ENCODE measurements around the gene SGCD. TPM values are rescaled to one million over a fixed set of nuclear protein-coding genes. Genes with fewer than 3 reads are reported as not detected.

Gene SGCD
- total and polyA plus RNA-seq, 4 donors = 12.2 to 129 (median 22.3) TPM

DNA sequence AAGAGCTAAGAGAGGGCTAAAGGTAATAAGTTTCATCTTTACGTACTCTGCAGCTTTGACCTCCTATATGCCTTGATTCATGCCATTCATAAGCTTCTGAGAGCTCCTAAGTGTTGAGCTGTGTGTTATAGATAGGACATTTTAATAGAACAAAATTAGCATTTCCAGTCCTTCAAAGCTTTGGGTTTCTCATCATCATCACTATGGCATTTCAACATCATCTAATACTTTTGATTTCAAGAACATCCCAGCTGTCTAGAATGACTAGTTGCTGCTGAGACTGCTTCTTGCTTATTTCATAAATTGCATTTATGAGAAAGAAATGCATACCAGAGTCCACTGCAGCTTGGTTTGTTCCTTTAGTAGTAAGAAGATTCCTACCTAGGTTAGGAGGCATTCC lies 201.7 kb downstream of the SGCD start:
- intact Hi-C loops (cut with DNase I) = no loop called here
- Histone ChIP-seq H3K4me1 (ENCODE audit: control insufficient read depth in 1 of 2, insufficient read depth in 2 of 2, low read length in 2 of 2) (no peaks in the 10 kb centered on the region), H3K4me3 (ENCODE audit: low read length in 2 of 2) (no peak overlapping the region), H3K27ac (ENCODE audit: low read depth in 1 of 2, low read length in 2 of 2) (no peak overlapping the region), H3K36me3 (ENCODE audit: control insufficient read depth in 1 of 2, insufficient read depth in 2 of 2, low read length in 1 of 2) (no peaks in the 10 kb centered on the region), H3K27me3 (ENCODE audit: control insufficient read depth in 1 of 2, insufficient read depth in 2 of 2, low read length in 1 of 2) (no peaks in the 10 kb centered on the region), H3K9me3 (ENCODE audit: control insufficient read depth, low read length) (peaks cover 1% of the 10 kb centered on the region)
- DNase-seq (no peak), ATAC-seq (ENCODE audit: low FRiP score) (no peak)
- WGBS, 2 donors = 87 to 100% methylated on average over 1 of the region's 1 CpG

DNA sequence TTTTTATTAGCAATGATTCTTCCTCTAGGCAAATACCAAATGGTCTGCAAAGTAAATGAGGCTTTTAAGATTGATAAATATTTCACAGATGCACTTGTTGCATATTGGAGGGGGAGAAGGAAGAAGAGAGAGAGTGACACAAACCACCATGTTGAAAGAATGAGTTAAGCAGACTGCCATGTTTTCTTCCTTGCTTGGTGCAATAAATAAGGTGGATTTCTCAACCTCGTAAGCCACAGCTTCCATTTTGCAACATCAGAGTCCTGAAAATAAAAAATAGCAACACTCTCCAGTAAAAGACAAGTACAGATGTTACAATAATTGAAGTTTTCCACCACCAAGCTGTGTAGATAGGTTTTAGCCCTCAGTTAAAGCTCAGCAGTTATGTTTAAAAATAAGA lies 202.9 kb downstream of the SGCD start:
- Histone ChIP-seq H3K9me3 (ENCODE audit: control insufficient read depth, low read length) (peaks cover 1% of the 10 kb centered on the region), H3K4me1 (ENCODE audit: control insufficient read depth in 1 of 2, insufficient read depth in 2 of 2, low read length in 2 of 2) (peaks cover 0 to 4% of the 10 kb centered on the region in 2 donors), H3K27me3 (ENCODE audit: control insufficient read depth in 1 of 2, insufficient read depth in 2 of 2, low read length in 1 of 2) (no peaks in the 10 kb centered on the region), H3K4me3 (ENCODE audit: low read length in 2 of 2) (no peak overlapping the region), H3K36me3 (ENCODE audit: control insufficient read depth in 1 of 2, insufficient read depth in 2 of 2, low read length in 1 of 2) (no peaks in the 10 kb centered on the region), H3K27ac (ENCODE audit: low read depth in 1 of 2, low read length in 2 of 2) (no peak overlapping the region)
- ATAC-seq (ENCODE audit: low FRiP score) (no peak), DNase-seq (no peak)
- intact Hi-C loops (cut with DNase I) = no loop called here
- WGBS, 2 donors = 90 to 91% methylated on average over 1 of the region's 1 CpG

DNA sequence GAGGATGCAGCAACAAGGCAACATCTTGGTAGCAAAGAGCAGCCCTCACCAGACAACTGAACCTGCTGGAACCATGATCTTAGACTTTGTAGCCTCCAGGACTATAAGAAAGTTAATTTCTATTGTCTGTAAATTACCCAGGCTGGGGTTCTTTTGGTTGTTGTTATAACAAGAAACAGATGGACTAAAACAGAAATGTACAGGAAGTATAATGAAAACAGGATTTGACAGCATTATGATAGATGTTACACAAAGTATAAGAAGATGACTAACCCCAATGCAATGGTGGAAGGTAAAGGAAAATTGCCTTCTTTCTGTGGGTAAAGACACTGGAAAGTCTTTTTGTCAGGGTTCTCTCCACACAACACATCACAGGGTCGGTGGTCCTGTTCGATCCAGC lies 204.2 kb downstream of the SGCD start:
- Histone ChIP-seq H3K4me1 (ENCODE audit: control insufficient read depth in 1 of 2, insufficient read depth in 2 of 2, low read length in 2 of 2) (peaks cover 0 to 6% of the 10 kb centered on the region in 2 donors), H3K36me3 (ENCODE audit: control insufficient read depth in 1 of 2, insufficient read depth in 2 of 2, low read length in 1 of 2) (no peaks in the 10 kb centered on the region), H3K27me3 (ENCODE audit: control insufficient read depth in 1 of 2, insufficient read depth in 2 of 2, low read length in 1 of 2) (no peaks in the 10 kb centered on the region), H3K9me3 (ENCODE audit: control insufficient read depth, low read length) (peaks cover 1% of the 10 kb centered on the region), H3K4me3 (ENCODE audit: low read length in 2 of 2) (no peak overlapping the region), H3K27ac (ENCODE audit: low read depth in 1 of 2, low read length in 2 of 2) (no peak overlapping the region)
- WGBS, 2 donors = 81 to 97% methylated on average over 2 of the region's 2 CpGs
- DNase-seq (no peak), ATAC-seq (ENCODE audit: low FRiP score) (no peak)
- intact Hi-C loops (cut with DNase I) = no loop called here

DNA sequence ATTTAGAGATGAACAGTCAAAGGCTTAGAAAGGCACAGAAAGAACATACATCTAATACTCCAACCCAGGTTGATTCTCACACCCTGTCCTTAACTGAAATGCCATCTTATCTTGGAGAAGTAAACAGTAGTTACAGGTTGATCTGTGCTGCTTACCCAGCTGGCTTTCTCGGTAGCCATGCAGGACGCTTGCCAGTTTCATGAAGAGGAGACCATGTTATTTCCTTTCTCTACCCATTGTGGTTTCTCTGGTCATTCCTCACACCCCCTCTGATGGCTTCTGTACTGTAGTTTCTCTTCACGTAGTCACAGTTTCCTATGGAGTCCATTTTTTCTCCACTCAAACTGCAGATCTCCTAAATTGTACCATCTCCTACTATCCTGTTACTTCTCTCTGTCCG lies 206.0 kb downstream of the SGCD start:
- peaks cover 0 to 6% of the 10 kb centered on the region in 2 donors for H3K4me1 ChIP-seq (ENCODE audit: control insufficient read depth in 1 of 2, insufficient read depth in 2 of 2, low read length in 2 of 2)
- intact Hi-C loops (cut with DNase I) = no loop called here
- peaks cover 1% of the 10 kb centered on the region for H3K9me3 ChIP-seq (ENCODE audit: control insufficient read depth, low read length)
- H3K27me3 ChIP-seq (ENCODE audit: control insufficient read depth in 1 of 2, insufficient read depth in 2 of 2, low read length in 1 of 2) = no peaks in the 10 kb centered on the region
- DNase-seq = no peak
- H3K36me3 ChIP-seq (ENCODE audit: control insufficient read depth in 1 of 2, insufficient read depth in 2 of 2, low read length in 1 of 2) = no peaks in the 10 kb centered on the region
- no peak for ATAC-seq (ENCODE audit: low FRiP score)
- no peak overlapping the region for H3K27ac ChIP-seq (ENCODE audit: low read depth in 1 of 2, low read length in 2 of 2)
- WGBS, 2 donors = 92 to 94% methylated on average over 4 of the region's 4 CpGs
- no peak overlapping the region for H3K4me3 ChIP-seq (ENCODE audit: low read length in 2 of 2)

GRCh38 chr5:156534085-156534484 lies 207.1 kb downstream of the SGCD start:
- Histone ChIP-seq H3K27me3 (ENCODE audit: control insufficient read depth in 1 of 2, insufficient read depth in 2 of 2, low read length in 1 of 2) (no peaks in the 10 kb centered on the region), H3K27ac (ENCODE audit: low read depth in 1 of 2, low read length in 2 of 2) (no peak overlapping the region), H3K9me3 (ENCODE audit: control insufficient read depth, low read length) (peaks cover 1% of the 10 kb centered on the region), H3K36me3 (ENCODE audit: control insufficient read depth in 1 of 2, insufficient read depth in 2 of 2, low read length in 1 of 2) (no peaks in the 10 kb centered on the region), H3K4me3 (ENCODE audit: low read length in 2 of 2) (no peak overlapping the region), H3K4me1 (ENCODE audit: control insufficient read depth in 1 of 2, insufficient read depth in 2 of 2, low read length in 2 of 2) (peaks cover 0 to 6% of the 10 kb centered on the region in 2 donors)
- intact Hi-C loops (cut with DNase I) = no loop called here
- no peak for ATAC-seq (ENCODE audit: low FRiP score)
- DNase-seq = no peak
- 79 to 82% methylated on average over 2 of the region's 2 CpGs for WGBS, 2 donors

- 52 to 59% methylated on average over 2 of the region's 2 CpGs for WGBS, 2 donors
- intact Hi-C loops (cut with DNase I) = no loop called here
Observed at GRCh38 chr5:156534906-156535485, 208.0 kb downstream of the SGCD start.

DNA sequence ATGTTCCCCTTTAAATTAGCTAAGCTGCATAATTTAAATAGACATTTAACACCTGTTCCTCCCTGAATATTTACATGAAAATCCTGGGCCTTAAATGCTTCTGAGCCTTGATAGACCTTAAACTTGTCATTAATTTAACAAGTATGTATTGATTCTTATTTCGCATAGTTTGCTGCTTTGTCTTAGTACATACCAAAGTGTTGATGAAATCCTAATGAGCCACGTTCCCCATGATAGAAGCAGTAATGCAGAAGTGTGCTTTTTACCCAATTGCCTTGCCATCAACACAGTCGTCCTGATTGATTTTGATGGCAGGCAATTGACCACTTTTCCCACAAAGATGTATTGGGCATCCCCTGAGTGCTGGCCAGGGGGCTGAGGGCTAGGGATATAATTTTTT lies 213.5 kb downstream of the SGCD start:
- Histone ChIP-seq H3K4me3 (ENCODE audit: low read length in 2 of 2) (no peak overlapping the region), H3K9me3 (ENCODE audit: control insufficient read depth, low read length) (no peaks in the 10 kb centered on the region), H3K36me3 (ENCODE audit: control insufficient read depth in 1 of 2, insufficient read depth in 2 of 2, low read length in 1 of 2) (no peaks in the 10 kb centered on the region), H3K27ac (ENCODE audit: low read depth in 1 of 2, low read length in 2 of 2) (no peak overlapping the region), H3K27me3 (ENCODE audit: control insufficient read depth in 1 of 2, insufficient read depth in 2 of 2, low read length in 1 of 2) (no peaks in the 10 kb centered on the region), H3K4me1 (ENCODE audit: control insufficient read depth in 1 of 2, insufficient read depth in 2 of 2, low read length in 2 of 2) (peaks cover 0 to 2% of the 10 kb centered on the region in 2 donors)
- 74 to 76% methylated on average over 3 of the region's 3 CpGs for WGBS, 2 donors
- ATAC-seq (ENCODE audit: low FRiP score) = no peak
- DNase-seq = no peak
- intact Hi-C loops (cut with DNase I) = no loop called here

More at GRCh38 chr5:156534906-156535485, 208.0 kb downstream of the SGCD start:
- no peak for DNase-seq
- no peak overlapping the region for H3K4me3 ChIP-seq (ENCODE audit: low read length in 2 of 2)
- peaks cover 1% of the 10 kb centered on the region for H3K9me3 ChIP-seq (ENCODE audit: control insufficient read depth, low read length)
- no peak for ATAC-seq (ENCODE audit: low FRiP score)
- H3K27me3 ChIP-seq (ENCODE audit: control insufficient read depth in 1 of 2, insufficient read depth in 2 of 2, low read length in 1 of 2) = no peaks in the 10 kb centered on the region
- H3K36me3 ChIP-seq (ENCODE audit: control insufficient read depth in 1 of 2, insufficient read depth in 2 of 2, low read length in 1 of 2) = no peaks in the 10 kb centered on the region
- no peak overlapping the region for H3K27ac ChIP-seq (ENCODE audit: low read depth in 1 of 2, low read length in 2 of 2)
- H3K4me1 ChIP-seq (ENCODE audit: control insufficient read depth in 1 of 2, insufficient read depth in 2 of 2, low read length in 2 of 2) = peaks cover 0 to 6% of the 10 kb centered on the region in 2 donors

DNA sequence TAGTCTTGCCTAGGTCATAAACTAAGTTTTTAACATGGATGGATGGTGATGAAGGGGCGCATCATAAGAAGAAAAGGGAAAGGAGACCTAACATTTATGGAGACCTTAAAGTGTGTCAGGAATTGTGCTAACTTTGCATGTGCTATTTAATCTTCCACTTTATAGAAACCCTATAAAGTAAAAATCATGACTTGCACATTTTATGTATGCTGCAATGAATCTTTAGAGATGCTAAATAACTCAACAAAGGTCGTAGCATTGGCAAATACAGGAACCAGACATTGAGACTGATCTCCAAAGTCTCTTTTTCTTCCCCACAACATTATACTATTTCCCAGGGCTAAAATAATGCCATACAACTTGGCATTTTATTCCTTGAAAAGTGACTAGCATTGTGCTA lies 214.6 kb downstream of the SGCD start:
- no peak overlapping the region for H3K4me3 ChIP-seq (ENCODE audit: low read length in 2 of 2)
- DNase-seq = no peak
- WGBS, 2 donors = 94 to 95% methylated on average over 2 of the region's 2 CpGs
- no peaks in the 10 kb centered on the region for H3K9me3 ChIP-seq (ENCODE audit: control insufficient read depth, low read length)
- no peak for ATAC-seq (ENCODE audit: low FRiP score)
- H3K36me3 ChIP-seq (ENCODE audit: control insufficient read depth in 1 of 2, insufficient read depth in 2 of 2, low read length in 1 of 2) = no peaks in the 10 kb centered on the region
- H3K4me1 ChIP-seq (ENCODE audit: control insufficient read depth in 1 of 2, insufficient read depth in 2 of 2, low read length in 2 of 2) = peaks cover 0 to 2% of the 10 kb centered on the region in 2 donors
- intact Hi-C loops (cut with DNase I) = no loop called here
- H3K27ac ChIP-seq (ENCODE audit: low read depth in 1 of 2, low read length in 2 of 2) = no peak overlapping the region
- no peaks in the 10 kb centered on the region for H3K27me3 ChIP-seq (ENCODE audit: control insufficient read depth in 1 of 2, insufficient read depth in 2 of 2, low read length in 1 of 2)

GRCh38 chr5:156543348-156544145 lies 216.6 kb downstream of the SGCD start:
- Histone ChIP-seq H3K27me3 (ENCODE audit: control insufficient read depth in 1 of 2, insufficient read depth in 2 of 2, low read length in 1 of 2) (no peaks in the 10 kb centered on the region), H3K36me3 (ENCODE audit: control insufficient read depth in 1 of 2, insufficient read depth in 2 of 2, low read length in 1 of 2) (peaks cover 0 to under 1% of the 10 kb centered on the region in 2 donors), H3K27ac (ENCODE audit: low read depth in 1 of 2, low read length in 2 of 2) (no peak overlapping the region), H3K4me1 (ENCODE audit: control insufficient read depth in 1 of 2, insufficient read depth in 2 of 2, low read length in 2 of 2) (peaks cover 0 to 2% of the 10 kb centered on the region in 2 donors), H3K4me3 (ENCODE audit: low read length in 2 of 2) (no peak overlapping the region), H3K9me3 (ENCODE audit: control insufficient read depth, low read length) (no peaks in the 10 kb centered on the region)
- WGBS, 2 donors = 93% methylated on average over 5 of the region's 5 CpGs
- ATAC-seq (ENCODE audit: low FRiP score) (no peak), DNase-seq (no peak)
- intact Hi-C loops (cut with DNase I) = no loop called here
